ENCODE measurements around the gene PROX1. TPM values are rescaled to one million over a fixed set of nuclear protein-coding genes. Genes with fewer than 3 reads are reported as not detected.

PROX1 gene
- total and polyA plus RNA-seq, 4 experiments from 2014 or later: not detected

- CTCF ChIA-PET (ENCODE audit: partially characterized antibody): no interaction called here
- intact Hi-C loops (cut with micrococcal nuclease): no loop called here
- H3K4me3 Mint-ChIP-seq: no peak overlapping the region
Measured at GRCh38 chr1:214008791-214009422, 21.1 kb downstream of the PROX1 start.

DNA sequence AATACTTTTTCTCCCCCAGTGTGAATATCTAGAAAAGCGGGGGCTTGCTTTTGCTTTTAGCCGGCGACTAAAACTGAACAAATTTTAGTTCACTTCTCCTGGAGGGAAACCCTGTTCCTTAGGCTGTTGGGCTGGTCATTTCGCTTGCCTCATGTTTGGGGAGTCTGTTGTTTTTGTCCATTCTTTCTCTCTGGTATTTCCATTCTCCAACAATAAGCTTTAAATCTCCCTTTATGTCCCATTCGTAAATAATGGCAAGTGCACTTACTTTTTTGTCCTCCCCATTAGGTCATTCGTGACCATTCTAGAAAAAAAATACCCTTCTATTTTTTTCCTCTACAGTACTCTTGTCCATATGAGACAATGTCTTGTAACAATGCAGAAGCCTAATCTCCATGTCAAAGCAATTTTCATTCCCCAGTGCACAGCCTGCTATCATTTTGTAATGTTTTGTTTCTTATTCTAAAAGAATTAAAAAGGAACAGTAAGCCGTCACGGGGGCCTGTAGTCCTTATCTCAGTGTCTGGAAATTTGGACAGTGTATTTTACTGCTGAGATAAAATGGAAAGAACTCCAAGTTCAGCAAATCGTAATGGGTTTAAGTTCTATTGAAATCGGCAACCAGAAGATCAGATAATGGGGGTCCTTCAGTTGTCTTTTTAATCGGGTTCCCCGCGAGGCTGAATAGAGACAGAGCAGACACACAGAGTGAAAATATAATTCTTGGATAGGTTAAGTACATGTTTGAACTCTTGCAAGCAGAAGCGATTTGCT is 21.8 kb downstream of the PROX1 start:
- Mint-ChIP-seq H3K4me3 (no peak overlapping the region), H3K27me3 (peaks cover 0 to 2% of the 10 kb centered on the region in 2 donors), H3K36me3 (no peaks in the 10 kb centered on the region), H3K27ac (no peak overlapping the region), H3K4me1 (no peaks in the 10 kb centered on the region), H3K9me3 (peaks cover 0 to 5% (median 0%) of the 10 kb centered on the region in 8 donors)
- intact Hi-C loops (cut with micrococcal nuclease): no loop called here
- no peaks in the 10 kb centered on the region for H3K4me1 ChIP-seq (ENCODE audit: insufficient read depth, low read length)
- H3K27ac ChIP-seq (ENCODE audit: low read depth, low read length): no peak overlapping the region
- CTCF ChIA-PET (ENCODE audit: partially characterized antibody): no interaction called here
- no peak overlapping the region for H3K4me3 ChIP-seq (ENCODE audit: low read length in 2 of 2)
- H3K9me3 ChIP-seq (ENCODE audit: control insufficient read depth in 1 of 2, low read length in 2 of 2): no peaks in the 10 kb centered on the region
- H3K27me3 ChIP-seq (ENCODE audit: insufficient read depth, low read length): no peaks in the 10 kb centered on the region
- DNase-seq: no peak
- no peaks in the 10 kb centered on the region for H3K36me3 ChIP-seq (ENCODE audit: insufficient read depth, low read length)
- POLR2A ChIA-PET (ENCODE audit: partially characterized antibody): no interaction called here

More at GRCh38 chr1:214008791-214009422, 21.1 kb downstream of the PROX1 start:
- Mint-ChIP-seq H3K27ac (no peak overlapping the region), H3K27me3 (peaks cover 0 to 2% of the 10 kb centered on the region in 2 donors), H3K9me3 (peaks cover 0 to 5% (median 0%) of the 10 kb centered on the region in 8 donors), H3K36me3 (no peaks in the 10 kb centered on the region), H3K4me1 (no peaks in the 10 kb centered on the region)
- POLR2A ChIA-PET (ENCODE audit: partially characterized antibody): no interaction called here
- Histone ChIP-seq H3K9me3 (ENCODE audit: control insufficient read depth in 1 of 2, low read length in 2 of 2) (no peaks in the 10 kb centered on the region), H3K27me3 (ENCODE audit: insufficient read depth, low read length) (no peaks in the 10 kb centered on the region), H3K4me1 (ENCODE audit: insufficient read depth, low read length) (no peaks in the 10 kb centered on the region), H3K4me3 (ENCODE audit: low read length in 2 of 2) (no peak overlapping the region), H3K36me3 (ENCODE audit: insufficient read depth, low read length) (no peaks in the 10 kb centered on the region), H3K27ac (ENCODE audit: low read depth, low read length) (no peak overlapping the region)
- DNase-seq: no peak

GRCh38 chr1:214010197-214010573 is 22.4 kb downstream of the PROX1 start:
- H3K9me3 ChIP-seq (ENCODE audit: control insufficient read depth in 1 of 2, low read length in 2 of 2): no peaks in the 10 kb centered on the region
- no peak overlapping the region for H3K27ac ChIP-seq (ENCODE audit: low read depth, low read length)
- H3K4me3 Mint-ChIP-seq: no peak overlapping the region
- H3K27me3 Mint-ChIP-seq: peaks cover 0 to 2% of the 10 kb centered on the region in 2 donors
- no peak overlapping the region for H3K27ac Mint-ChIP-seq
- H3K4me3 ChIP-seq (ENCODE audit: low read length in 2 of 2): no peak overlapping the region
- H3K36me3 ChIP-seq (ENCODE audit: insufficient read depth, low read length): no peaks in the 10 kb centered on the region
- no peaks in the 10 kb centered on the region for H3K4me1 Mint-ChIP-seq
- ChIA-PET CTCF (ENCODE audit: partially characterized antibody) (no interaction called here), POLR2A (ENCODE audit: partially characterized antibody) (no interaction called here)
- peaks cover 0 to 5% (median 0%) of the 10 kb centered on the region in 8 donors for H3K9me3 Mint-ChIP-seq
- intact Hi-C loops (cut with micrococcal nuclease): no loop called here
- H3K4me1 ChIP-seq (ENCODE audit: insufficient read depth, low read length): no peaks in the 10 kb centered on the region
- H3K36me3 Mint-ChIP-seq: no peaks in the 10 kb centered on the region
- no peak for DNase-seq
- H3K27me3 ChIP-seq (ENCODE audit: insufficient read depth, low read length): no peaks in the 10 kb centered on the region

DNA sequence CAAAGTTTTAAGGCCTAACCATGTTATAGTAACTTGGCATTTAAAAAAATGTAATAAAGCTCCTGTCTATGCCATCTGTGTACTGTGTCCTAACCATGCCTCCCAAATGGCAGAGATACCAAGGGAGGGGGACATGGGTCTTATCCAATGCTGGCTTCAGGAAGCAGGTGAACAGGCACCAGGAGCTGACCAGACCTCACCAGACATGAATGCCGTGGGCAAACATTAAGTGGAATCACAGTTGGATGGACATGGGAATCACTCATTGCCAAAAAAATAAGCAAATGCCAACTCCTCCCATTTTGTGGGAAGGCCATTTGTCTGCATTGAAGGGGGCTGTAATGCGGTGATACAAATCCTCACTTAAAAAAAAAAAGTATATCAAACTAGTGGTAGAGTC is 22.9 kb downstream of the PROX1 start:
- no peak overlapping the region for H3K4me3 ChIP-seq (ENCODE audit: low read length in 2 of 2)
- Mint-ChIP-seq H3K9me3 (peaks cover 0 to 5% (median 0%) of the 10 kb centered on the region in 8 donors), H3K4me3 (no peak overlapping the region), H3K27me3 (peaks cover 0 to 2% of the 10 kb centered on the region in 2 donors), H3K36me3 (no peaks in the 10 kb centered on the region), H3K4me1 (no peaks in the 10 kb centered on the region), H3K27ac (no peak overlapping the region)
- CTCF ChIA-PET (ENCODE audit: partially characterized antibody): interaction anchor here (2.2 kb wide), 1 partner anchor 14 kb away, joined by 7 read pairs; no protein-coding TSS in a partner anchor
- H3K36me3 ChIP-seq (ENCODE audit: insufficient read depth, low read length): no peaks in the 10 kb centered on the region
- DNase-seq: no peak
- H3K27ac ChIP-seq (ENCODE audit: low read depth, low read length): no peak overlapping the region
- intact Hi-C loops (cut with micrococcal nuclease): no loop called here
- POLR2A ChIA-PET (ENCODE audit: partially characterized antibody): no interaction called here
- no peaks in the 10 kb centered on the region for H3K9me3 ChIP-seq (ENCODE audit: control insufficient read depth in 1 of 2, low read length in 2 of 2)
- no peaks in the 10 kb centered on the region for H3K27me3 ChIP-seq (ENCODE audit: insufficient read depth, low read length)
- H3K4me1 ChIP-seq (ENCODE audit: insufficient read depth, low read length): no peaks in the 10 kb centered on the region

- Mint-ChIP-seq H3K9me3 (peaks cover 0 to 3% (median 0%) of the 10 kb centered on the region in 8 donors), H3K27ac (no peak overlapping the region), H3K4me1 (no peaks in the 10 kb centered on the region), H3K4me3 (no peak overlapping the region), H3K27me3 (peaks cover 0 to 2% of the 10 kb centered on the region in 2 donors), H3K36me3 (no peaks in the 10 kb centered on the region)
- ChIA-PET POLR2A (ENCODE audit: partially characterized antibody) (no interaction called here), CTCF (ENCODE audit: partially characterized antibody) (interaction anchor here (2.2 kb wide), 1 partner anchor 13 kb away, joined by 7 read pairs; no protein-coding TSS in a partner anchor)
- no peak overlapping the region for H3K27ac ChIP-seq (ENCODE audit: low read depth, low read length)
- intact Hi-C loops (cut with micrococcal nuclease): no loop called here
- DNase-seq: no peak
- no peaks in the 10 kb centered on the region for H3K9me3 ChIP-seq (ENCODE audit: control insufficient read depth in 1 of 2, low read length in 2 of 2)
- H3K27me3 ChIP-seq (ENCODE audit: insufficient read depth, low read length): no peaks in the 10 kb centered on the region
- H3K36me3 ChIP-seq (ENCODE audit: insufficient read depth, low read length): no peaks in the 10 kb centered on the region
- no peak overlapping the region for H3K4me3 ChIP-seq (ENCODE audit: low read length in 2 of 2)
- no peaks in the 10 kb centered on the region for H3K4me1 ChIP-seq (ENCODE audit: insufficient read depth, low read length)
Measured at GRCh38 chr1:214012418-214012817, 24.6 kb downstream of the PROX1 start.

GRCh38 chr1:214013614-214014377 is 26.0 kb downstream of the PROX1 start:
- CTCF ChIA-PET (ENCODE audit: partially characterized antibody): no interaction called here
- no peaks in the 10 kb centered on the region for H3K36me3 Mint-ChIP-seq
- no peak overlapping the region for H3K4me3 Mint-ChIP-seq

DNA sequence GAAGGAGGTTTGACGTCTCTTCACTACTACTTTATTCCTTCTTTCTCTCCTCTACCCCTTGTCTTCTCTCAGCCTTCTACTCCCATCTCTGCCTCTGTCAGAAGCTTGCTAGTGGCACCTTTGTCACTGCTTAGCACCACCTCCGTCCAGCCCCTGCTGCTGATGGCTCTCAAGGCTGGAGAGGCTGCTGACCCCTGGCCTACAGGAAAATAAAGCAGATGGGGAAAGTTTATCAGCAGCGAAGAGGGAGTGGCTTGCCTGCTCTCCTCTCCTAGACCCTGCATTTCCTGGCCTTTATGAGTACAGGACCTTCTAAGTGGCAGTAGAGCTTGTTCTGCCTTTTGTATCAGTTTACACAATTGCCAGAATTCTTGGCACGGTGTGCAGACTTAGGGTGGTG is 27.0 kb downstream of the PROX1 start:
- peaks cover 0 to 2% of the 10 kb centered on the region in 2 donors for H3K27me3 Mint-ChIP-seq
- H3K36me3 Mint-ChIP-seq: no peaks in the 10 kb centered on the region
- no peaks in the 10 kb centered on the region for H3K4me1 ChIP-seq (ENCODE audit: insufficient read depth, low read length)
- H3K4me3 Mint-ChIP-seq: no peak overlapping the region
- H3K4me1 Mint-ChIP-seq: peaks cover 0 to 4% (median 0%) of the 10 kb centered on the region in 4 donors
- intact Hi-C loops (cut with micrococcal nuclease): no loop called here
- no peaks in the 10 kb centered on the region for H3K27me3 ChIP-seq (ENCODE audit: insufficient read depth, low read length)
- POLR2A ChIA-PET (ENCODE audit: partially characterized antibody): no interaction called here
- H3K27ac ChIP-seq (ENCODE audit: low read depth, low read length): no peak overlapping the region
- CTCF ChIA-PET (ENCODE audit: partially characterized antibody): no interaction called here
- H3K36me3 ChIP-seq (ENCODE audit: insufficient read depth, low read length): no peaks in the 10 kb centered on the region
- no peaks in the 10 kb centered on the region for H3K9me3 ChIP-seq (ENCODE audit: control insufficient read depth in 1 of 2, low read length in 2 of 2)
- peaks cover 0 to 3% (median 0%) of the 10 kb centered on the region in 8 donors for H3K9me3 Mint-ChIP-seq
- H3K27ac Mint-ChIP-seq: no peak overlapping the region
- no peak overlapping the region for H3K4me3 ChIP-seq (ENCODE audit: low read length in 2 of 2)
- no peak for DNase-seq

More at GRCh38 chr1:214013614-214014377, 26.0 kb downstream of the PROX1 start:
- no peaks in the 10 kb centered on the region for H3K4me1 ChIP-seq (ENCODE audit: insufficient read depth, low read length)
- H3K4me3 ChIP-seq (ENCODE audit: low read length in 2 of 2): no peak overlapping the region
- H3K36me3 ChIP-seq (ENCODE audit: insufficient read depth, low read length): no peaks in the 10 kb centered on the region
- DNase-seq: no peak
- H3K27ac ChIP-seq (ENCODE audit: low read depth, low read length): no peak overlapping the region
- Mint-ChIP-seq H3K27me3 (peaks cover 0 to 2% of the 10 kb centered on the region in 2 donors), H3K4me1 (peaks cover 0 to 4% (median 0%) of the 10 kb centered on the region in 4 donors), H3K9me3 (peaks cover 0 to 3% (median 0%) of the 10 kb centered on the region in 8 donors), H3K27ac (no peak overlapping the region)
- H3K27me3 ChIP-seq (ENCODE audit: insufficient read depth, low read length): no peaks in the 10 kb centered on the region
- no peaks in the 10 kb centered on the region for H3K9me3 ChIP-seq (ENCODE audit: control insufficient read depth in 1 of 2, low read length in 2 of 2)
- intact Hi-C loops (cut with micrococcal nuclease): no loop called here
- POLR2A ChIA-PET (ENCODE audit: partially characterized antibody): no interaction called here
